ENCODE measurements around the gene MELTF. TPM values are rescaled to one million over a fixed set of nuclear protein-coding genes. Genes with fewer than 3 reads are reported as not detected.

Gene MELTF
- total RNA-seq (2014; rRNA removed; shearing (Covaris generic)) (0.86 and 0.89 TPM in 2 replicates), polyA plus RNA-seq (2016; fragmentation: Nextera tagmentation; extraction: Ambion mirVana) (0.94 and 1.1 TPM in 2 replicates)

- TF ChIP-seq EZH2 (IDR thresholded peaks at IDR 0.05; ENCODE audit: insufficient read depth, poor library complexity, severe bottlenecking) = peak; percentile 20
- TF ChIP-seq EZH2phosphoT487 (IDR thresholded peaks at IDR 0.05; ENCODE audit: insufficient read depth, low read depth) = no peak
- peak; percentile 69 for DNase-seq
- peak within 1 kb of the TSS; percentile 60 for H2AFZ ChIP-seq
- H3K4me1 ChIP-seq (ENCODE audit: insufficient read depth) = peaks cover 12% of the 10 kb centered on the region
- in situ Hi-C loops (cut with MboI) = no loop called here
- H4K20me1 ChIP-seq (ENCODE audit: insufficient read depth) = no peaks in the 10 kb centered on the region
- peak within 1 kb of the TSS; percentile 14 for H3K4me2 ChIP-seq (ENCODE audit: unreplicated experiment)
- H3F3A ChIP-seq (ENCODE audit: insufficient read depth) = peaks cover 21% of the 10 kb centered on the region
- H3K79me2 ChIP-seq (ENCODE audit: insufficient read depth) = no peaks in the 10 kb centered on the region
- H3K4me3 ChIP-seq = peak within 1 kb of the TSS; percentile 55
- H3K9ac ChIP-seq = peak within 1 kb of the TSS; percentile 61
- no peak within 1 kb of the TSS for H3K27ac ChIP-seq
- no peaks in the 10 kb centered on the region for H3K9me2 ChIP-seq (ENCODE audit: insufficient read depth)
- no peaks in the 10 kb centered on the region for H3K36me3 ChIP-seq (ENCODE audit: low read depth)
- WGBS, 2 experiments (ENCODE audit: low coverage in 1 of 2, low lambda C conversion rate in 2 of 2, missing lambda C conversion rate in 2 of 2) = 4 to 9% methylated on average over 26 to 60 of the region's 60 CpGs
- no peaks in the 10 kb centered on the region for H3K9me3 ChIP-seq (ENCODE audit: low read depth)
- no peaks in the 10 kb centered on the region for H3K27me3 ChIP-seq (replicated peaks; ENCODE audit: insufficient read depth)
These were observed at the start of gene MELTF for GRCh38 chr3:197029511-197030167. MELTF (minus strand) TSS chr3:197029817; CDS start chr3:197029702, 115 bp downstream.

- no peak for DNase-seq
- H3K9me3 ChIP-seq (ENCODE audit: low read depth) = no peaks in the 10 kb centered on the region
- H3K4me3 ChIP-seq = no peak overlapping the region
- no peaks in the 10 kb centered on the region for H3K27me3 ChIP-seq (replicated peaks; ENCODE audit: insufficient read depth)
- H3F3A ChIP-seq (ENCODE audit: insufficient read depth) = 0 out of 2 replicates have a peak, but pooled peaks cover 2% of the 10 kb centered on the region
- no peaks in the 10 kb centered on the region for H3K4me1 ChIP-seq (ENCODE audit: insufficient read depth)
- no peak overlapping the region for H3K9ac ChIP-seq
- WGBS, 2 experiments (ENCODE audit: low coverage in 1 of 2, low lambda C conversion rate in 2 of 2, missing lambda C conversion rate in 2 of 2) = 72 to 78% methylated on average over 4 of the region's 4 CpGs
- no peak overlapping the region for H3K27ac ChIP-seq
- no peaks in the 10 kb centered on the region for H4K20me1 ChIP-seq (ENCODE audit: insufficient read depth)
- H3K36me3 ChIP-seq (ENCODE audit: low read depth) = peaks cover 7% of the 10 kb centered on the region; the same call in 1 of the 2 replicates
- no peak overlapping the region for H2AFZ ChIP-seq
- H3K9me2 ChIP-seq (ENCODE audit: insufficient read depth) = no peaks in the 10 kb centered on the region
- in situ Hi-C loops (cut with MboI) = no loop called here
- H3K4me2 ChIP-seq (ENCODE audit: unreplicated experiment) = no peak overlapping the region
- TF ChIP-seq EZH2 (IDR thresholded peaks at IDR 0.05; ENCODE audit: insufficient read depth, poor library complexity, severe bottlenecking) (no peak), EZH2phosphoT487 (IDR thresholded peaks at IDR 0.05; ENCODE audit: insufficient read depth, low read depth) (no peak)
- H3K79me2 ChIP-seq (ENCODE audit: insufficient read depth) = no peaks in the 10 kb centered on the region
These were observed 46.8 kb upstream of the MELTF start for GRCh38 chr3:197076415-197076814.

- Histone ChIP-seq H3K9me3 (ENCODE audit: low read depth) (no peaks in the 10 kb centered on the region), H3K27ac (no peak overlapping the region), H3F3A (ENCODE audit: insufficient read depth) (no peaks in the 10 kb centered on the region), H3K79me2 (ENCODE audit: insufficient read depth) (no peaks in the 10 kb centered on the region), H3K27me3 (replicated peaks; ENCODE audit: insufficient read depth) (no peaks in the 10 kb centered on the region), H4K20me1 (ENCODE audit: insufficient read depth) (no peaks in the 10 kb centered on the region), H3K4me1 (ENCODE audit: insufficient read depth) (no peaks in the 10 kb centered on the region), H3K36me3 (ENCODE audit: low read depth) (peaks cover 17% of the 10 kb centered on the region), H3K4me3 (no peak overlapping the region), H2AFZ (no peak overlapping the region), H3K9ac (no peak overlapping the region), H3K9me2 (ENCODE audit: insufficient read depth) (no peaks in the 10 kb centered on the region), H3K4me2 (ENCODE audit: unreplicated experiment) (no peak overlapping the region)
- DNase-seq = no peak
- no peak for TF ChIP-seq EZH2phosphoT487 (IDR thresholded peaks at IDR 0.05; ENCODE audit: insufficient read depth, low read depth)
- TF ChIP-seq EZH2 (IDR thresholded peaks at IDR 0.05; ENCODE audit: insufficient read depth, poor library complexity, severe bottlenecking) = no peak
- 98 to 100% methylated on average over 1 of the region's 1 CpG for WGBS, 2 experiments (ENCODE audit: low coverage in 1 of 2, low lambda C conversion rate in 2 of 2, missing lambda C conversion rate in 2 of 2)
- in situ Hi-C loops (cut with MboI) = no loop called here
These were observed 38.5 kb upstream of the MELTF start for GRCh38 chr3:197068077-197068476.

- Histone ChIP-seq H3K36me3 (ENCODE audit: low read depth) (peaks cover 39% of the 10 kb centered on the region), H3K4me3 (no peak overlapping the region), H3K27ac (no peak overlapping the region), H3K9me3 (ENCODE audit: low read depth) (no peaks in the 10 kb centered on the region), H3K79me2 (ENCODE audit: insufficient read depth) (no peaks in the 10 kb centered on the region), H2AFZ (no peak overlapping the region), H3K4me2 (ENCODE audit: unreplicated experiment) (no peak overlapping the region), H3K4me1 (ENCODE audit: insufficient read depth) (no peaks in the 10 kb centered on the region), H3K27me3 (replicated peaks; ENCODE audit: insufficient read depth) (no peaks in the 10 kb centered on the region), H3F3A (ENCODE audit: insufficient read depth) (no peaks in the 10 kb centered on the region), H3K9me2 (ENCODE audit: insufficient read depth) (no peaks in the 10 kb centered on the region), H4K20me1 (ENCODE audit: insufficient read depth) (no peaks in the 10 kb centered on the region), H3K9ac (no peak overlapping the region)
- WGBS, 2 experiments (ENCODE audit: low coverage in 1 of 2, low lambda C conversion rate in 2 of 2, missing lambda C conversion rate in 2 of 2) = 100% methylated on average over 1 of the region's 1 CpG
- TF ChIP-seq EZH2phosphoT487 (IDR thresholded peaks at IDR 0.05; ENCODE audit: insufficient read depth, low read depth) = no peak
- TF ChIP-seq EZH2 (IDR thresholded peaks at IDR 0.05; ENCODE audit: insufficient read depth, poor library complexity, severe bottlenecking) = no peak
- DNase-seq = no peak
- in situ Hi-C loops (cut with MboI) = no loop called here
These were observed 35.2 kb upstream of the MELTF start for GRCh38 chr3:197064771-197065170.

All from GM23248 (cell line).